Measurements from ENCODE around the gene ARL10.
A peak's percentile ranks its signal among the peaks of the same experiment; 100 is the strongest.

The ARL10 gene

GRCh38 chr5:176365351-176366231 lies at the start of gene ARL10:
ARL10 (plus strand) TSS chr5:176365487; CDS start chr5:176365564, 77 bp downstream.
- peak within 1 kb of the TSS; percentile 69 for H3K4me3 ChIP-seq (replicated peaks; ENCODE audit: low read depth, low read length)
- DNase-seq (ENCODE audit: extremely low read depth, low read depth), result no peak
- no peak for TF ChIP-seq CTCF (IDR thresholded peaks at IDR 0.05; ENCODE audit: low read depth, low read length, missing control alignments)

GRCh38 chr5:176317534-176318374 lies 47.5 kb upstream of the ARL10 start:
- TF ChIP-seq CTCF (IDR thresholded peaks at IDR 0.05; ENCODE audit: low read depth, low read length, missing control alignments), result no peak
- DNase-seq (ENCODE audit: extremely low read depth, low read depth), result no peak
- H3K4me3 ChIP-seq (replicated peaks; ENCODE audit: low read depth, low read length), result no peak overlapping the region

GRCh38 chr5:176319827-176320554 lies 45.3 kb upstream of the ARL10 start:
- no peak overlapping the region for H3K4me3 ChIP-seq (replicated peaks; ENCODE audit: low read depth, low read length)
- DNase-seq (ENCODE audit: extremely low read depth, low read depth), result no peak
- no peak for TF ChIP-seq CTCF (IDR thresholded peaks at IDR 0.05; ENCODE audit: low read depth, low read length, missing control alignments)

- DNase-seq (ENCODE audit: extremely low read depth, low read depth), result no peak
Measured at GRCh38 chr5:176320577-176320976, 44.7 kb upstream of the ARL10 start.

GRCh38 chr5:176334031-176334770 lies 31.1 kb upstream of the ARL10 start:
- no peak overlapping the region for H3K4me3 ChIP-seq (replicated peaks; ENCODE audit: low read depth, low read length)
- no peak for TF ChIP-seq CTCF (IDR thresholded peaks at IDR 0.05; ENCODE audit: low read depth, low read length, missing control alignments)
- no peak for DNase-seq (ENCODE audit: extremely low read depth, low read depth)

More at GRCh38 chr5:176320577-176320976, 44.7 kb upstream of the ARL10 start:
- no peak overlapping the region for H3K4me3 ChIP-seq (replicated peaks; ENCODE audit: low read depth, low read length)
- no peak for TF ChIP-seq CTCF (IDR thresholded peaks at IDR 0.05; ENCODE audit: low read depth, low read length, missing control alignments)

- H3K4me3 ChIP-seq (replicated peaks; ENCODE audit: low read depth, low read length), result no peak overlapping the region
- TF ChIP-seq CTCF (IDR thresholded peaks at IDR 0.05; ENCODE audit: low read depth, low read length, missing control alignments), result no peak
- no peak for DNase-seq (ENCODE audit: extremely low read depth, low read depth)
Measured at GRCh38 chr5:176337913-176338312, 27.4 kb upstream of the ARL10 start.
